GM23338 (cell line): ENCODE data around the gene BACH1. TPM values are rescaled to one million over a fixed set of nuclear protein-coding genes. Genes with fewer than 3 reads are reported as not detected.

ENCODE experiments used
- ATAC-seq: fragments of 200-7000 bp; cut with Tn5 transposase; 3 replicates; pipeline ENCODE4 v1.9.1; 2020
- DNase-seq: peaks from one replicate; pipeline ENCODE4 v3.0.0-alpha.2; 2015; ENCODE audit warnings: low spot score
- H2AFZ ChIP-seq: fragments of 200-600 bp; sonication (generic); 2 replicates; pipeline ENCODE4 v1.8.0; 2016; ENCODE audit warnings: antibody characterized with exemption, mild to moderate bottlenecking, moderate library complexity
- H3F3A ChIP-seq: fragments of 200-600 bp; sonication (generic); replicated peaks from 2 replicates; pipeline ENCODE4 v1.8.0; 2017; ENCODE audit warnings: antibody characterized with exemption, mixed run types, low read depth
- H3K27ac ChIP-seq: fragments of 200-600 bp; sonication (generic); 2 replicates; pipeline ENCODE4 v1.6.1; 2016; ENCODE audit warnings: low read depth
- H3K27me3 ChIP-seq: fragments of 200-600 bp; sonication (generic); 2 replicates; pipeline ENCODE4 v1.8.0; 2016; ENCODE audit warnings: mild to moderate bottlenecking, mixed run types, moderate library complexity; ENCODE audit not compliant: insufficient read depth
- H3K36me3 ChIP-seq: fragments of 200-600 bp; sonication (generic); 2 replicates; pipeline ENCODE4 v1.8.0; 2016; ENCODE audit warnings: mild to moderate bottlenecking; ENCODE audit not compliant: insufficient read depth
- H3K4me1 ChIP-seq: fragments of 200-600 bp; sonication (generic); 2 replicates; pipeline ENCODE4 v1.8.0; 2016; ENCODE audit warnings: mild to moderate bottlenecking, moderate library complexity; ENCODE audit not compliant: insufficient read depth
- H3K4me2 ChIP-seq: fragments of 200-600 bp; sonication (generic); 2 replicates; pipeline ENCODE4 v1.7.1; 2017; ENCODE audit warnings: mixed run types
- H3K4me3 ChIP-seq: fragments of 200-600 bp; sonication (generic); 2 replicates; pipeline ENCODE4 v1.6.1; 2016; ENCODE audit warnings: mixed run types
- H3K79me2 ChIP-seq: fragments of 200-600 bp; sonication (generic); replicated peaks from 2 replicates; pipeline ENCODE4 v1.8.0; 2017; ENCODE audit warnings: mild to moderate bottlenecking; ENCODE audit not compliant: insufficient read depth
- H3K9me2 ChIP-seq: fragments of 200-600 bp; sonication (generic); 2 replicates; pipeline ENCODE4 v1.8.0; 2017; ENCODE audit not compliant: insufficient read depth
- H4K20me1 ChIP-seq: fragments of 200-600 bp; sonication (generic); replicated peaks from 2 replicates; pipeline ENCODE4 v1.8.0; 2017; ENCODE audit warnings: mild to moderate bottlenecking; ENCODE audit not compliant: insufficient read depth
- H3K27ac Mint-ChIP-seq: 2 replicates; pipeline ENCODE4 v1.8.0; 2020; ENCODE audit warnings: inconsistent platforms, mild to moderate bottlenecking, moderate library complexity, mixed read lengths
- H3K27me3 Mint-ChIP-seq: 3 replicates; pipeline ENCODE4 v1.8.0; 2022; ENCODE audit warnings: low read depth, mild to moderate bottlenecking, moderate library complexity, mixed read lengths, inconsistent platforms; ENCODE audit not compliant: insufficient read depth, poor library complexity
- H3K36me3 Mint-ChIP-seq: 3 replicates; pipeline ENCODE4 v1.8.0; 2021; ENCODE audit warnings: low read depth, mild to moderate bottlenecking, inconsistent platforms, moderate library complexity, mixed read lengths
- H3K4me1 Mint-ChIP-seq: 3 replicates; pipeline ENCODE4 v1.8.0; 2020; ENCODE audit warnings: mild to moderate bottlenecking, inconsistent platforms, mixed read lengths
- H3K4me3 Mint-ChIP-seq: 3 replicates; pipeline ENCODE4 v1.8.0; 2021; ENCODE audit warnings: moderate library complexity, mild to moderate bottlenecking, inconsistent platforms, mixed read lengths
- H3K9me3 Mint-ChIP-seq: 3 replicates; pipeline ENCODE4 v1.8.0; 2020; ENCODE audit warnings: moderate library complexity, mild to moderate bottlenecking, inconsistent platforms, mixed read lengths
- CREB1 ChIP-seq: fragments of 250-450 bp; sonication (Bioruptor Pico); IDR thresholded peaks from 2 replicates; pipeline ENCODE4 v1.5.0; 2020; ENCODE audit warnings: low read depth, mild to moderate bottlenecking, moderate library complexity
- EZH2 ChIP-seq: fragments of 200-600 bp; sonication (generic); IDR thresholded peaks from one replicate; pipeline ENCODE4 v1.8.0; 2017; ENCODE audit warnings: antibody characterized with exemption, mild to moderate bottlenecking, low read depth; ENCODE audit not compliant: unreplicated experiment
- NANOG ChIP-seq: IDR thresholded peaks from 2 replicates; pipeline ENCODE4 v1.6.1; 2016; ENCODE audit warnings: antibody characterized with exemption, borderline replicate concordance
- POLR2AphosphoS5 ChIP-seq: IDR thresholded peaks from 2 replicates; pipeline ENCODE4 v1.6.1; 2016; ENCODE audit warnings: antibody characterized with exemption, low read depth
- STAT1 ChIP-seq: IDR thresholded peaks from one replicate; pipeline ENCODE4 v1.6.1; 2016; ENCODE audit warnings: antibody characterized with exemption; ENCODE audit not compliant: unreplicated experiment
- ZNF331 ChIP-seq: fragments of 250-450 bp; sonication (Bioruptor Pico); IDR thresholded peaks from 2 replicates; pipeline ENCODE4 v1.5.0; 2020; ENCODE audit warnings: low read depth, mild to moderate bottlenecking, moderate library complexity
- polyA plus RNA-seq: library from polyadenylated mRNA; unstranded; fragments of >200 nt; fragmentation: Nextera tagmentation; extraction: Ambion mirVana; gene quantifications from 2 replicates; pipeline ENCODE4 v1.2.1, GENCODE V29; 2016
- total RNA-seq: library from RNA; depleted of rRNA; stranded (reverse); fragments of >200 nt; shearing (Covaris generic); gene quantifications from 2 replicates; pipeline ENCODE4 v1.2.3, GENCODE V29; 2014
- TF ChIP-seq, protein P1 (sequence below): IDR thresholded peaks from one replicate; pipeline ENCODE4 v1.6.1; 2018; ENCODE audit warnings: antibody characterized with exemption; ENCODE audit not compliant: unreplicated experiment
- TF ChIP-seq, protein P2 (sequence below): fragments of 250-450 bp; sonication (Bioruptor Pico); IDR thresholded peaks from 2 replicates; pipeline ENCODE4 v1.5.0; 2020; ENCODE audit warnings: mild to moderate bottlenecking, moderate library complexity

Gene BACH1
- total and polyA plus RNA-seq, 2 experiments from 2014 or later, result 18.9 to 41.2 TPM

DNA sequence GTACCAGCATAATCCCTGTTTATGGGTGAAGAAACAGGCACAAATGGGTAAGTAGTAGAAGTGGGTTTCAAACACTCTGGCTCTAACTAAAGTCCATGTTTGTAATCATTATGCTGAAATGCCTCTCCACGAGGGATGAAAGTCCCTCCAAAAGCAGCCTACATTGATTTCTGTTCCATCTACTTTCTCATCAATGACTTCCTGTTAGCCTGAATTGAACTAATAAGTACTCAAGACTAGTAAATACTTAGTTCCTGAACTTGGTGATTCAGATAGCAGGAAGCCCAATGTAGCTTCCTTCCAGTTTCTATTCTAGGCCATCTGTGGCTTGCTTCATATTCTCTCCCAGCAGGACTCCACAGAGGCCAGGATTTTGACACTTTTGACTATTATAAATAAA, 11.3 kb upstream of the BACH1 start (continued):
- TF ChIP-seq, protein P1, sequence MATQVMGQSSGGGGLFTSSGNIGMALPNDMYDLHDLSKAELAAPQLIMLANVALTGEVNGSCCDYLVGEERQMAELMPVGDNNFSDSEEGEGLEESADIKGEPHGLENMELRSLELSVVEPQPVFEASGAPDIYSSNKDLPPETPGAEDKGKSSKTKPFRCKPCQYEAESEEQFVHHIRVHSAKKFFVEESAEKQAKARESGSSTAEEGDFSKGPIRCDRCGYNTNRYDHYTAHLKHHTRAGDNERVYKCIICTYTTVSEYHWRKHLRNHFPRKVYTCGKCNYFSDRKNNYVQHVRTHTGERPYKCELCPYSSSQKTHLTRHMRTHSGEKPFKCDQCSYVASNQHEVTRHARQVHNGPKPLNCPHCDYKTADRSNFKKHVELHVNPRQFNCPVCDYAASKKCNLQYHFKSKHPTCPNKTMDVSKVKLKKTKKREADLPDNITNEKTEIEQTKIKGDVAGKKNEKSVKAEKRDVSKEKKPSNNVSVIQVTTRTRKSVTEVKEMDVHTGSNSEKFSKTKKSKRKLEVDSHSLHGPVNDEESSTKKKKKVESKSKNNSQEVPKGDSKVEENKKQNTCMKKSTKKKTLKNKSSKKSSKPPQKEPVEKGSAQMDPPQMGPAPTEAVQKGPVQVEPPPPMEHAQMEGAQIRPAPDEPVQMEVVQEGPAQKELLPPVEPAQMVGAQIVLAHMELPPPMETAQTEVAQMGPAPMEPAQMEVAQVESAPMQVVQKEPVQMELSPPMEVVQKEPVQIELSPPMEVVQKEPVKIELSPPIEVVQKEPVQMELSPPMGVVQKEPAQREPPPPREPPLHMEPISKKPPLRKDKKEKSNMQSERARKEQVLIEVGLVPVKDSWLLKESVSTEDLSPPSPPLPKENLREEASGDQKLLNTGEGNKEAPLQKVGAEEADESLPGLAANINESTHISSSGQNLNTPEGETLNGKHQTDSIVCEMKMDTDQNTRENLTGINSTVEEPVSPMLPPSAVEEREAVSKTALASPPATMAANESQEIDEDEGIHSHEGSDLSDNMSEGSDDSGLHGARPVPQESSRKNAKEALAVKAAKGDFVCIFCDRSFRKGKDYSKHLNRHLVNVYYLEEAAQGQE, result no peak
- no peak for TF ChIP-seq STAT1
- TF ChIP-seq, protein P2, sequence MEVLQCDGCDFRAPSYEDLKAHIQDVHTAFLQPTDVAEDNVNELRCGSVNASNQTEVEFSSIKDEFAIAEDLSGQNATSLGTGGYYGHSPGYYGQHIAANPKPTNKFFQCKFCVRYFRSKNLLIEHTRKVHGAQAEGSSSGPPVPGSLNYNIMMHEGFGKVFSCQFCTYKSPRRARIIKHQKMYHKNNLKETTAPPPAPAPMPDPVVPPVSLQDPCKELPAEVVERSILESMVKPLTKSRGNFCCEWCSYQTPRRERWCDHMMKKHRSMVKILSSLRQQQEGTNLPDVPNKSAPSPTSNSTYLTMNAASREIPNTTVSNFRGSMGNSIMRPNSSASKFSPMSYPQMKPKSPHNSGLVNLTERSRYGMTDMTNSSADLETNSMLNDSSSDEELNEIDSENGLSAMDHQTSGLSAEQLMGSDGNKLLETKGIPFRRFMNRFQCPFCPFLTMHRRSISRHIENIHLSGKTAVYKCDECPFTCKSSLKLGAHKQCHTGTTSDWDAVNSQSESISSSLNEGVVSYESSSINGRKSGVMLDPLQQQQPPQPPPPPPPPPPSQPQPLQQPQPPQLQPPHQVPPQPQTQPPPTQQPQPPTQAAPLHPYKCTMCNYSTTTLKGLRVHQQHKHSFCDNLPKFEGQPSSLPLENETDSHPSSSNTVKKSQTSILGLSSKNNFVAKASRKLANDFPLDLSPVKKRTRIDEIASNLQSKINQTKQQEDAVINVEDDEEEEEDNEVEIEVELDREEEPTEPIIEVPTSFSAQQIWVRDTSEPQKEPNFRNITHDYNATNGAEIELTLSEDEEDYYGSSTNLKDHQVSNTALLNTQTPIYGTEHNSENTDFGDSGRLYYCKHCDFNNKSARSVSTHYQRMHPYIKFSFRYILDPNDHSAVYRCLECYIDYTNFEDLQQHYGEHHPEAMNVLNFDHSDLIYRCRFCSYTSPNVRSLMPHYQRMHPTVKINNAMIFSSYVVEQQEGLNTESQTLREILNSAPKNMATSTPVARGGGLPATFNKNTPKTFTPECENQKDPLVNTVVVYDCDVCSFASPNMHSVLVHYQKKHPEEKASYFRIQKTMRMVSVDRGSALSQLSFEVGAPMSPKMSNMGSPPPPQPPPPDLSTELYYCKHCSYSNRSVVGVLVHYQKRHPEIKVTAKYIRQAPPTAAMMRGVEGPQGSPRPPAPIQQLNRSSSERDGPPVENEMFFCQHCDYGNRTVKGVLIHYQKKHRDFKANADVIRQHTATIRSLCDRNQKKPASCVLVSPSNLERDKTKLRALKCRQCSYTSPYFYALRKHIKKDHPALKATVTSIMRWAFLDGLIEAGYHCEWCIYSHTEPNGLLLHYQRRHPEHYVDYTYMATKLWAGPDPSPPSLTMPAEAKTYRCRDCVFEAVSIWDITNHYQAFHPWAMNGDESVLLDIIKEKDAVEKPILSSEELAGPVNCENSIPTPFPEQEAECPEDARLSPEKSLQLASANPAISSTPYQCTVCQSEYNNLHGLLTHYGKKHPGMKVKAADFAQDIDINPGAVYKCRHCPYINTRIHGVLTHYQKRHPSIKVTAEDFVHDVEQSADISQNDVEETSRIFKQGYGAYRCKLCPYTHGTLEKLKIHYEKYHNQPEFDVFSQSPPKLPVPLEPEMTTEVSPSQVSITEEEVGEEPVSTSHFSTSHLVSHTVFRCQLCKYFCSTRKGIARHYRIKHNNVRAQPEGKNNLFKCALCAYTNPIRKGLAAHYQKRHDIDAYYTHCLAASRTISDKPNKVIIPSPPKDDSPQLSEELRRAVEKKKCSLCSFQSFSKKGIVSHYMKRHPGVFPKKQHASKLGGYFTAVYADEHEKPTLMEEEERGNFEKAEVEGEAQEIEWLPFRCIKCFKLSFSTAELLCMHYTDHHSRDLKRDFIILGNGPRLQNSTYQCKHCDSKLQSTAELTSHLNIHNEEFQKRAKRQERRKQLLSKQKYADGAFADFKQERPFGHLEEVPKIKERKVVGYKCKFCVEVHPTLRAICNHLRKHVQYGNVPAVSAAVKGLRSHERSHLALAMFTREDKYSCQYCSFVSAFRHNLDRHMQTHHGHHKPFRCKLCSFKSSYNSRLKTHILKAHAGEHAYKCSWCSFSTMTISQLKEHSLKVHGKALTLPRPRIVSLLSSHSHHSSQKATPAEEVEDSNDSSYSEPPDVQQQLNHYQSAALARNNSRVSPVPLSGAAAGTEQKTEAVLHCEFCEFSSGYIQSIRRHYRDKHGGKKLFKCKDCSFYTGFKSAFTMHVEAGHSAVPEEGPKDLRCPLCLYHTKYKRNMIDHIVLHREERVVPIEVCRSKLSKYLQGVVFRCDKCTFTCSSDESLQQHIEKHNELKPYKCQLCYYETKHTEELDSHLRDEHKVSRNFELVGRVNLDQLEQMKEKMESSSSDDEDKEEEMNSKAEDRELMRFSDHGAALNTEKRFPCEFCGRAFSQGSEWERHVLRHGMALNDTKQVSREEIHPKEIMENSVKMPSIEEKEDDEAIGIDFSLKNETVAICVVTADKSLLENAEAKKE (CRISPR knock-in tag), result no peak
- no peak for TF ChIP-seq POLR2AphosphoS5
- no peak for TF ChIP-seq CREB1 (CRISPR knock-in tag)
- no peak for TF ChIP-seq ZNF331 (CRISPR knock-in tag)

DNA sequence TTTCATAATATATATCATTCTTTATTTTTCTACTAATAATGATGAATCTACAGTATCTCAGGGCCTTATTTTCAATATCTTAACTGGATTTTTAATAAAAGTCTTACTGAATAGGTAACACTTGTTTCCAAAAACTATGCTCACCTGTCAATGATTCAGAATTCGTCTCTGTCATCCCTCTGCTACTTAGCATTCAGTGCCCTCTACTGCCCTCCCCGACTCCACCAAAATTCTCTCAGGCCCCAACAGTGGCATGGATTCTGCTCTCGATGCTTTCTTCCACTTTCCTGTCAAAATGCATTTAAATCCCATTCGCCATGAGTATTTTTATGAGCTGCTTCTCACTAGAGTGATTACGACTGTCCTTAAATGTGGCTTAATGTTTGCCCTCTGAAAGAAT, 10.5 kb upstream of the BACH1 start:
- ATAC-seq (no peak), DNase-seq (no peak)
- H3K36me3 ChIP-seq, result no peaks in the 10 kb centered on the region
- H3K9me2 ChIP-seq, result peaks cover 14% of the 10 kb centered on the region
- H4K20me1 ChIP-seq, result no peaks in the 10 kb centered on the region
- peaks cover 2% of the 10 kb centered on the region; the same call in 1 of the 3 replicates for H3K4me1 Mint-ChIP-seq
- H3F3A ChIP-seq, result no peaks in the 10 kb centered on the region
- H3K4me3 ChIP-seq, result no peak overlapping the region
- H3K27me3 Mint-ChIP-seq, result no peaks in the 10 kb centered on the region
- H3K27ac Mint-ChIP-seq, result no peak overlapping the region
- H3K27me3 ChIP-seq, result no peaks in the 10 kb centered on the region
- H3K4me3 Mint-ChIP-seq, result no peak overlapping the region
- no peaks in the 10 kb centered on the region for H3K79me2 ChIP-seq
- H3K4me1 ChIP-seq, result no peaks in the 10 kb centered on the region
- H3K27ac ChIP-seq, result no peak overlapping the region
- no peaks in the 10 kb centered on the region for H3K36me3 Mint-ChIP-seq
- no peaks in the 10 kb centered on the region; the same call in 2 of the 3 replicates for H3K9me3 Mint-ChIP-seq
- TF ChIP-seq NANOG (no peak), EZH2 (no peak)
- no peak overlapping the region for H3K4me2 ChIP-seq
- no peak overlapping the region for H2AFZ ChIP-seq
